NCI-H460 (cell line): ENCODE data around the gene FLNA. TPM values are rescaled to one million over a fixed set of nuclear protein-coding genes. Genes with fewer than 3 reads are reported as not detected.
"Not testable (repeated sequence)": the region's sequence is repeated elsewhere in the genome, so short reads cannot be mapped to it uniquely, and the experiment has no call there.

Source experiments
- DNase-seq: peaks from one replicate; pipeline ENCODE4 v3.0.0-alpha.2; 2016; ENCODE audit warnings: low read depth; ENCODE audit errors: extremely low read depth
- total RNA-seq: library from RNA; depleted of rRNA; stranded (reverse); fragments of >200 nt; shearing (Covaris generic); gene quantifications from 2 replicates; pipeline ENCODE4 v1.2.3, GENCODE V29; 2014

The FLNA gene
- total RNA-seq, 1 experiment from 2014 or later = 901 TPM

GRCh38 chrX:154359362-154360154 lies 14.9 kb downstream of the FLNA start:
- no peak for DNase-seq

DNA sequence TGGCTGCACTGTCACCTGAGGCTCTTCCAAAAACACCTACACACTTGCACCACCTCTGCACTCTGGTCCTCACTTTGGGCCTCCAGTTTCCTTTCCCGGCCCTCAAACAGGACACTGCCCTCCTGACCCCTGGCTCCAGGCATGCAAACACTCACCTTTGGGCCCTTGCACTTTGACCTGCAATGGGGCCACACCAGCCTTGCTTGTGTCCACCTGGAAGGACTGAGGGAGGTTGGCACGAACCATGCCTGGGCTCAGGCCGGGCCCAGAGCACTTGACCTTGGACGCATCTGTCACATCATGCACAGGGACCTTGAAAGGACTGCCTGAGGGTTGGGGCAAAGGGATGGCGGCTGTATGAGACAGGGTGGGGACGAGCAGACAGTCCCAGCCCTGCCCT lies 15.6 kb downstream of the FLNA start:
- DNase-seq = no peak

DNA sequence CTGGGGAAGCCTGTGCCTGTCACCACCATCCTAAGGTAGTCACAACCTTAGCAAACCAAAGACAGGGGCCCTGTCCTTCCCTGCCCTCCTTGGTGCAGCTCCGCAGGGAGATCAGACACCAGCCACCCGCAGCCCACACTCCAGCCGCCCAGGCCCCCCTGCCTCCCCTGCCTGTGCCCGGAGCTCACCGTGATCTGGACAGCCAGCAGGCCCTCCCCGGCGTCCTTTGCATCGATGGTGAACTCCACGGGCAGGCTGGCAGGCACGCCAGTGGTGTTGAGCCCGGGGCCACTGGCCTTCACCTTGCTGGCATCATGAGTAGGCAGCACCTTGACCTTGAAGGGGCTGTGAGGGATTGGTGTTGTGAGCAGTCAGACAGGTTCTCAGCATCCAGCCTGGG lies 16.4 kb downstream of the FLNA start:
- DNase-seq = no peak

GRCh38 chrX:154357205-154357604 lies 17.2 kb downstream of the FLNA start:
- no peak for DNase-seq

- DNase-seq = no peak
These were observed 17.8 kb downstream of the FLNA start for GRCh38 chrX:154356596-154356995.

GRCh38 chrX:154355776-154356140 lies 18.7 kb downstream of the FLNA start:
- no peak for DNase-seq

DNA sequence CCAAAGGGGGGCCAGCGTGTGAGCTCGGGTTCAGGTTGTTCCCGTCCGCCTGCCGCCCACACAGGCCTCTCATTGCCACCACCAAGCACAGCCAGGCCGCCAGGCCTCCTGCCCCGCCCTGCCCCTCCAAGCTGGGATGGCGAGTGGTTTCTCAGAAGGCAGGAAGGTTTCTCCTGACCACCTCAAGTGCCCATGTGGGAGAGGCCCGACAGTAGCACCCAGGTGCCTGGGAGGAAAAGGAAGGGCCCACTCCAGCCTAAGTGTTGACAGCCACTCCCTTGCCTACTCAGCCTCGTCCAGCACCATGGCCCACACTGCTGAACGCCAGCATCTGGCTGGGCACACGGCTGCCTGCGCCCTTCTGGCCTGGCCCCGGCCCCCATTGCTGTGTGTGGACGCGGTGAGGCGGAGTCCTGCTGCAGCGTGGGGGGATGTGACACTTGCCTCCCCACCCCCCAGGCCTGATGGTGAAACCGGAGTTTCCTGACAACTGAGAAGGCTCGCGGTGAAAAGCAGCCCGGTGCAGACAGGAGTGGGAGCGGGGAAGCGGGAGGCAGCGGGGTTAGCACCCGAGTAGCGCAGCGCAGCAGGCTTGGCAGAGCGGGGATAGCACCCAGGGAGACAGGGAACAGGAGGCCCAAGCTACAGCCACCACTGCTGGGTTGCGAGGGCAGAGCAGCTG lies 19.2 kb downstream of the FLNA start:
- DNase-seq = no peak

- no peak for DNase-seq
These were observed 19.9 kb downstream of the FLNA start for GRCh38 chrX:154354516-154354915.

DNA sequence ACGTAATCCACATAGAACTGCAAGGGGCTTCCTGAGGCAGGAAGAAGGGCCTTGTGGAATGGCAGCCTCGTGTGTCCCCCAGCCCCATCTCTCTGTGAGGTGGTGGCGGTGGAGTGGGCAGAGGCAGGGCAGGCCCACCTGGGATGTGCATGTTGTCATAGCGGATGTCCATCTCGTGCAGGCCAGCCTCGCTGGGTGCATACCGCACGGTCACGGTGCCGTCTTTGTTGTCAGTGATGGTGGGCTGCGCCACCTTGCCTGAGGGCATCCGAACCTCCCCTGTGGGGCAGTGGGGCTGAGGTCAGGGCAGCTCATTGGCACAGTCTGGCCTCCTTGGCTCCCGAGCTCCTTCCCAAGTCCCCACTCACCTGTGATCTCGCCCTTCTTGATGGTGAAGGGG lies 20.4 kb downstream of the FLNA start:
- DNase-seq = no peak

DNA sequence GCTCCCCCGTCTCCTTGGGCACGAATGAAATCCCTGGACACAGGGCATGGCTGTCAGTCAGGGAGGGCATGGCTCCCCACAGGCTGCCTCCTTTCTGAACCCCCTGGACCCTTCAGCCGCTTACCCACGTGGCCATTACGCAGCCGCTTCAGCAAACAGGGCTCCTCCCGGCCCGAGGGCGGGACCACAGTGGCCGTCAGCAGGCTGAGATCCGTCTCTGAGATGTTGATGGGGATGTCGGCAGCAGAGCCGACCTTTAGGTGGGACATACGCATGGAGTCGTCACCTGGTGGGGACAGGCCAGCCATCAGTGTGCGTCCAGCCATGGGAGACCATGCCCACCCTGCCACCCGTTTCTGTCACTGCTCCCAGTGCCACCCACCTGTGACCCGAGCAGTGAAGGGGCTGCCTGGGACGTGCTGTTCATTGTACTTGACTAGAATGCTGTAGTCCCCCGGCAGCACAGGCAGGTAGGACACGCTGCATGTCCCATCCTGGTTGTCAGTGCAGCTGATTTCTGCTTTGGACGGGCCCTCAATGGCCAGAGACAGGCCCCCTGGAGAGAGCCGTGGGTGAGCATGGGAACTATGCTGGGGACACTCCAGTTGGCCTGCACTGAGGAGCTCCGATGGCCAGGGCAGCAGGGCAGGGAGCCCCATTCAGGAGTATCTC lies 21.1 kb downstream of the FLNA start:
- DNase-seq = no peak

DNA sequence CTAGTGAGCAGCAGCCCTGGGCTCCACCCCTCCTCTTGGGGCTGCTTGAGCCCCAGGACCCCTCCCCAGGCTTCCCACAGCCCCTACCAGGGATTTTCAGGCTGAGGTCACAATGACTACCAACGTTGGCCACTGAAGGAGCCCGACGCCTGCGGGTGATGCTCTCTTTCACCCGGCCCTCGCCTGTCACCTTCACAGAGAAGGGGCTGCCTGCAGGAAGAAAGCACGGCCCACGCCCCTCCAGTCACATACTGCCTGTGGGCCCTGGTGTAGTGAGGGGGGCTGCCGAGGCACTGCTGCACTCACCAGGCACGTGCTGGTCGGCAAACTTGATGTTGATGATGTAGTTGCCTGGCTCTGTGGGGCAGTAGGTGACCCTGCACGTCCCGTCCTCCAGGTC lies 22.0 kb downstream of the FLNA start:
- no peak for DNase-seq

- DNase-seq = no peak
These were observed 22.4 kb downstream of the FLNA start for GRCh38 chrX:154352012-154352401.

DNA sequence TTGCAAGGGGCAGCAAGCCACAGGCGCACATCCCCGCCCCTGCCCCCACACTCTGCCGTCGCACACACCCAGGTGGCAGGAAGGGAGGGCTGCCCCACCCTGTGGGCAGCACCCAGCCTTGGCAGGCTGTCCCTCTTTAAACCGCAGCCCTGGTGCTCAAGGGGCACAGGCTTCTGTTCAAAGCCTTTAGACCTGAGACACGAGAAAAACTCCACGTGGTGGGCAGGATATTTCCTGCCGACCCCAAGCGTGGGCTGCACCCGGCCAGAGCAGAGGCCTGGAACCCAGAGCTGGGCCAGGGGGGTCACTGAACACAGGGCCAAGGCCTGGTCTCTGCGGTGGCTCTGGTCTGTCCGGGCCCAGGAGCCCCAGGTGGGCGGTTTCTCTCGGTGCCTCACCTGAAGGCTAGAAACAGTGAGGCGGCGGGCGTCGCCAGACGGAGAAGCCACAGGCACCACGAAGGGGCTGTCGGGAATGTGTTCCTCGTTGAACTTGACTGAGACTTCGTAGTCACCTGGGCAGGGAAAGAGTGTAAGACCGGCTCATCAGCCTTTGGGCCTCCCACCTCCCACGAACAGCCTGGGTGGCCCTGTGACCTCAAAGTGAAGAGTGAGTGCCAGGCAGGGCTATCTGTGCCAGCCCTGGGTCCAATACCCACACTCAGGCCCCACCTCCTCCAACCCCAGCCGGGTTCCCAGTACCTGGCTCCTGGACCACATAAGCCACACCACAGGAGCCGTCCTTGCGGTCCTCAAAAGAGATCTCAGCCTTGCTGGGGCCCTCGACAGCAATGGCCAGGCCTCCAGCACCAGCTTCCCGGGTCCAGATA lies 23.0 kb downstream of the FLNA start:
- no peak for DNase-seq

GRCh38 chrX:154350429-154351182 lies 23.8 kb downstream of the FLNA start:
- DNase-seq = no peak

- no peak for DNase-seq
These were observed 24.5 kb downstream of the FLNA start for GRCh38 chrX:154349979-154350378.

DNA sequence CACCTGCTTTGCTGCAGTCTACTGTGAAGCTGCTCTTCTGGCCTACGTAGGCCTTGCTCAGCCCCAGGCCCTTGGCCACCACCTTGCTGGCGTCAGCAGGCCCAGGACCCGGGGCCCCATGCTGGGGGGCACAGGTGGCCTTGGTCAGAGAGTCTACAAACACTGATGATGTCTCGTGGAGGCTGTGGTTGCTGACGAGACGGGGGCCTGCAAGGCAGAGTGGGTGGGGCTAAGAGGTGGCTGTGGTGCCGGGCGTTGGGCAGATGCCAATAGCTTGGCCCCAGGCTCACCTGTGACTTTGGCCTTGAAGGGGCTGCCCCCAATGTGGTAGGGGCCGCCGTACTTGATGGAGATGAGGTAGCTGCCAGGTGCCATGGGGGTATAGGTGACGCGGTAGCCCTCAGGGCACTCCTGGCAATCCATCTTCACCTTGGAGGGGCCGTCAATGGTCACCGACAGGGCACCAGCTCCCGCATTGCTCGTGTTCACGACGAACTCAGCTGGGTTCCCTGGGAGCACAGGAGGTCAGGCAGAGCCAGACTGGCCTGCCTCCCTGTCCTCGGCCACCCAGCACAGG lies 25.0 kb downstream of the FLNA start:
- DNase-seq = no peak

GRCh38 chrX:154348646-154349358 lies 25.6 kb downstream of the FLNA start:
- DNase-seq = no peak

DNA sequence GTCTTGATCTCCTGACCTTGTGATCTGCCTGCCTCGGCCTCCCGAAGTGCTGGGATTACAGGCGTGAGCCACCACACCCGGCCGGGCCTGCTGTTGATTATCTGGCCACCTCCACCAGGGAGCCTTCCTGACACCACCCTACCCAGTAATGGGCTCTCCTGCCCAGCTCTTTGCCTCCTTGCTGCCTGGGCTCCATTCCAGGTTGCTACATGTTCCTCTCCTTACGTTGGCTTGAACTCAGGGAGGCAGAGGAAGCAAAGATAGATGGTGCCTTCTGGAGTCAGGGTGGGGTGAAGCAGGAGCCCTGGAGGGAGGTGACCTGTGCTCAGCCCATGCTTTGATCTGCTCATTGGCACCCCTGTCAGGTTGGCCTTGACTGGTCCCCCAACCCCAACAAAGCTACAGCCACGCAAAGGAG lies 26.3 kb downstream of the FLNA start:
- no peak for DNase-seq

DNA sequence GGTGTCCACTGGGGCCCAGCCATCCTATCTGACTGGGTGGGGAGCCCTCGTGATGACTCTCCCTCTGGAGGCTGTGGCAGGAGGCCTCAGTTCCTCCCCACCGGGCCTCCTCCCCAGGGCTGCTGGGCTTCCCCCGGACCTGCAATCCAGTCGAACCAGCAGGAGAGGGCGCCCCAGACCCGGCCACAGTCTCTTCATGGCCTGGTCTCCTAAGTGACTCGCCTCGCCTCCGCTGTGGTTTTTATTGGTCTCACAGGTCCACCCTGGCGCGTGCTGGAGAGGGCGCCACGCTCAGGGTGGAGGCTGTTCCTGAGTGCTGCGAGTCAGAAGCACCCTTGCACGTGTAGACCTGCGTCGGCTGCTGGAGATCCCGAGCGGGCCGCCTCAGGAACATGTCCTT lies 30.8 kb downstream of the FLNA start:
- DNase-seq = not testable (repeated sequence)
